EH (cell line): Measurements from ENCODE around the gene FXYD7.
A peak's percentile ranks its signal among the peaks of the same experiment; 100 is the strongest.
"Not testable (repeated sequence)": the region's sequence is repeated elsewhere in the genome, so short reads cannot be mapped to it uniquely, and the experiment has no call there.

ENCODE experiments used
- DNase-seq: peaks from one replicate; pipeline ENCODE4 v3.0.0-alpha.2; 2015; ENCODE audit warnings: low read depth

Gene FXYD7

DNA sequence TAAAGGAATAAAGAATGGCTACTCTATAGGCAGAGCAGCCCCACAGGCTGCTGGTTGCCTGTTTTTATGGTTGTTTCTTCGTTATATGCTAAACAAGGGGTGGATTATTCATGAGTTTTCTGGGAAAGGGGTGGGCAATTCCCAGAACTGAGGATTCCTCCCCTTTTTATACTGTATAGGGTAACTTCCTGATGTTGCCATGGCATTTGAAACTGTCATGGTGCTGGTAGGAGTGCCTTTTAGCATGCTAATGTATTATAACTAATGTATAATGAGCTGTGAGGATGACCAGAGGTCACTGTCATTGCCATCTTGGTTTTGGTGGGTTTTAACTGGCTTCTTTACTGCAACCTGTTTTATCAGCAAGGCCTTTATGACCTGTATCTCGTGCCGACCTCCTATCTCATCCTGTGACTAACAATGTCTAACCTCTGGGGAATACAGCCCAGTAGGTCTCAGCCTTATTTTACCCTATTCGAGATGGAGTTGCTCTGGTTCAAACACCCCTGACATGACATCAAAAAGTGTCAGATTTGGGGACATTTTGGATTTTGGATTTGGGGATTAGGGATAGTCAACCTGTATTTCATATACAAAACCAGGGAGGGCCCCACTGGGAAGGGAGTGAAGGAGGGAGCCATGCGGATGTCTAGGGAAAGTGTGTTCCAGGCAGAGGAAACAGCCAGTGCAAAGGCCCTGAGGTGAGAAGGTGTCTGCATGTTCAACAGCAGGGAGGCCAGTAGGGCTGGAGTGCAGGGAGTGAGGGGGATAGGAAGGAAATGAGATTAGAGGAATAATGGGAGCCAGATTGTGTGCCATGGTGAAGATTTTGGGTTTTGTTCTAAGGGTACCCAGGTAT lies 22.4 kb downstream of the FXYD7 start:
- no peak for DNase-seq

DNA sequence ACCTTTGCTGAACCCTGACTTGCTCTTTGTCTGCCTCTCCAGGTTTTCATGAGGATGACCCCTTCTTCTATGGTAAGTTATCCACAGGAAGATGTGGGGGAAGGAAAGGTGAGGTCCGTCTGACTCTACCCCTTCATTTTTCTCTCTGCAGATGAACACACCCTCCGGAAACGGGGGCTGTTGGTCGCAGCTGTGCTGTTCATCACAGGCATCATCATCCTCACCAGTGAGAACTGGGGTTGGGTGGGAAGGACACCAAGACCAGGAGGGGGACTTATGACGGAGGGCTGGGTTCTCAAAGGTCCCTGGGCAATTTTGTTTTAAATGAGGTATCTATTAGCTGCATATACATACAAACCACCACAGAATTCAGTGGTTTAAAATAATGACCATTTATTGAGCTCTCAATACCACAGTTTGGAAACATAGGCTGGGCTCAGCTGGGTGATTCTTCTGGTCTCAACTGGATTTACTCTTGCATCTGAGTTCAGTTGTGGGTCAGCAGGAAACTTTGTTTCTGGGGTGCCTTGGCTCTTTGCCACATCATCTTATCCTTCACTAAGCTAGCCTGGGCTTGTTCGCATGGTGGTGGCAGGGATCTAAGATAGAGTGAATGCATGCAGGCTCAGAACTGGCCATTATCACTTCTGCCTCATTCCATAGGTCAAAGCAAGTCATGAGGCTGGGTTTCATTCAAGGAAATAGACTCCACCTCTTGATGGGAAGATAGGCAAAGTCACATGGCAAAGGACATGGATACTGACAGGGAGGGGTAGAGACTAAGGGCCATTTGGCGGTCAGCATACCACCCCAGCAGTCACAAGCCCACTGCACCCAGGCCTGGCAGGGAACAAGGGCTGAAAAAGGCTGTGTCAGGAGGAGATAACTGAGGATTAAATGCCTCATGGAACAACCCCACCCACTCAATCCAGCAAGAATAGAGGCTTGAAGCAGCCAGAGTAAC lies 23.3 kb downstream of the FXYD7 start:
- DNase-seq: no peak

DNA sequence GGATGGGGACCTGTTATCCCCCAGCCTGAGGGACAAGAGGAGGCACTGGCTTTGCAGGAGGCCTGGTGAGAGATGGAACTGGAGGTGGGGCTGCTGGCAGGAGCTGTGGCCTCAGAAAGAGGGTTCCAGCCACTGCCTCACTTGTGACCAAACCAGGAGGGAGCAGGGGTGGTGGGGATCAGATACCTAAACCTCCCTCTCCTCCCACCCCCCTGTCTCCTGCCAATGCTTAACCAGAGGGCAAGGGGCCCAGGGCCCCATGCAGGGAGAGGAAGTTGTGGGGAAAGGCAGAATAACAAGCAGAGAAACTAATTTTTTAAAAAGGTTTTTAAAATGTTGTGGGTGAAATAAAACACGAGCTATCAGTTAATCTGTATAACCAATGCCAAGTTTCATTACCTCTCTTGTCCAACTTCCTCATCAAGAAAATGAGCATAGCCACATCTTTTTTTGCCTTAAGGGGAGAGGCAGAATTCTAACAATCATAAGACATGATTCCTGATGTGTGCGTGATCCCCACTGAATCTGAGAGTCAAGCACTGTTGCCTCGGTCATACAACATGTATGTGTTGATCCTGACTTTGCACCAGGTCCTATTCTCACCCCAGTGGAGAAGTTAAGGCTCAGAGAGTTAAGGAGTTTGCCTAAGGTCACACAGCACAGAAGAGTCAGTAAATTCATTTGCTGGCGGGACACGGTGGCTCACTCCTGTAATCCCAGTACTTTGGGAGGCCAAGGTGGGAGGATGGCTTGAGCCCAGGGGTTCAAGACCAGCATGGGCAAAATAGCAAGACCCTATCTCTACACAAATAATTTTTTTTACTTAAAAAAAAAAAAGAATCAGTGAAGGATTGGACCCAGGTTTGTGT lies 24.4 kb downstream of the FXYD7 start:
- DNase-seq: no peak

DNA sequence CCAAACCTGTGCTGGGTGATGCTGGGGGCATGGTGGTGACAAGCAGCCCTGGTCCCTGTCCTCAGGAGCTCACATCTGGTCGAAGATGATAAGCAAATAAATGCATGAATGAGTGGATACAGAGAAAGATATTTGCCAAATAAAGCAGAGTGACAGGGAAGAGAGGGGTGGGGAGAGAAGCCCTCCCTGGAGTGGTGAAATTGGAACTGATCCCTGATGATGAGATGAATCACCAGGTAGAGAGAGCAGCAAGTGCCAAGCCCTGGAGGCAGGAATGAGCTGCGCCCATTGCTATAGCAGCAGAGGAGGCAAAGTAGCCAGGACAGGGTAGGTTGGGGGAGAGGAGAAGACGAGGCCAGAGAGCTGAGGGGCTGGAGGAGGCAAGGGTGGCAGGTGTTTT lies 25.1 kb downstream of the FXYD7 start:
- DNase-seq: peak; percentile 59

DNA sequence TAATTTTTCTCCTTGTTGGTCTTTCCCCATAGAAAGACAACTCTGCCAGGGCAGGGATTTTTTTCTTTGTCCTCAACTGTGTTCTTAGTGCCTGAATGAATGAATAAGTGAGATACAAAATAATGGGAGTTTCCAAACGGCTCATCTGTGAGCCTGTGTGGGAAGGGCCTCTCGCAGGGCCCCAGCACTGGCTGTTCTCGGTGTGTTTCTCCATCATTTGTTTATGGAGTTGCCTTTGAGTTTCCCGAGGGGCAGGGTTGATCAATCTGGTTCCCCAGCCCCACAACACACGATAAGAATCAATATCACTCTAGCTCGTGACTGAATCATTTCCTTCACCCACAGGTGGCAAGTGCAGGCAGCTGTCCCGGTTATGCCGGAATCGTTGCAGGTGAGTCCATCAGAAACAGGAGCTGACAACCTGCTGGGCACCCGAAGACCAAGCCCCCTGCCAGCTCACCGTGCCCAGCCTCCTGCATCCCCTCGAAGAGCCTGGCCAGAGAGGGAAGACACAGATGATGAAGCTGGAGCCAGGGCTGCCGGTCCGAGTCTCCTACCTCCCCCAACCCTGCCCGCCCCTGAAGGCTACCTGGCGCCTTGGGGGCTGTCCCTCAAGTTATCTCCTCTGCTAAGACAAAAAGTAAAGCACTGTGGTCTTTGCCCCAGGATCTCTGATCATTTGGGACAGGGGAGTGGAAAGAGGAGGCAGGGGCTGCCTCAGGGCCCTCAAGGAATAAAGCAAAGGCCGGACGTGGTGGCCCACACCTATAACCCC lies 26.4 kb downstream of the FXYD7 start:
- no peak for DNase-seq

DNA sequence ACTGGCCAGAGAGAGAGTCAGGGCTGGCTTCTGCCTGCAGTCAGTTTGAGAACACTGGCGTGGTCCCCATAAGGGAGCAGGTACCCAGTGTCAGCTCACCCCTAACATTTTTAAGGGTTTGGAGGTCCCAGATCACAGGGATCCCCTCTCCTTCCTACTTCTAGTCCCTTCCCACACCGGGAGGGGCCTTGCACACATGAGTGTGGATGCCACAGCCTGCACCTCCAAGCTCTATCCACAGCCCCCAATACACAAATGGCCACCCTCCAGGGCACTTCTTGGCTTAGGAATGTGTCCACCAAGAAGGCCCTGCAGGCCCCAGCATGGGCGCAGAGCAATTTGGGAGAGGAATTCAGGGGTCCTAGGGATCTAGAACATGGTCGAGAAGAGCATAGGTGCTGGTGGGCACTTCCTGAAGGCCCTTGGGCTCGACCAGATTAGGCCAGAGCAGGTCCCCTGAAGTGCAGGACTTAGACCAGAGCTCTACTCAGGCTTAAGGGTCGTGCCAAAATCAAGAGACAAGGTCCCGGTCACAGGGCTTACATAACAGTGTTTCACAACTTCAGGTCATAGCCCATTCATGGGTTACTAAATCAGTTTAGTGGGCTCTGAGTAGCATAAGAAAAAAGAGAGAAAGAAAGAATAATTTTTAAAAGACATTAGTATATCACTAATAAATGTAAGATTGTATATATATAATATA lies 27.5 kb downstream of the FXYD7 start:
- DNase-seq: no peak

DNA sequence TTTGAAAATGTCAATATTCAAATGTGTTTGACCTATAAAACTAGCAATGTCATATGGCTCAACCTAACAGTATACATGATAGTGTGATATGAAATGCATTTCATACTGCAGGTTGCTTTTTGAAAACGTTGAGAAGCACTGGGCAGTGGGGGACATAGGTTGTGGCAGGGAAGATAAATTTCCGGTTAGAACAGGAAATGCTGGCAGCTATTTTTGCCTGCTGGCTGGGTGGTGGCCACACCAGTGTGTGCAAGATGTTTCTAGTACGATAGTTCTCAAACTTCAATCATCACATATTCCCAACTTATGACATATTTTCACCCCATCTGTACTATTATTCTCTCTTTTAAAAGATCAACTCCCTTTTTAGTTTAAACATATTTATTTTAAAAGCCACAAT lies 28.7 kb downstream of the FXYD7 start:
- no peak for DNase-seq

DNA sequence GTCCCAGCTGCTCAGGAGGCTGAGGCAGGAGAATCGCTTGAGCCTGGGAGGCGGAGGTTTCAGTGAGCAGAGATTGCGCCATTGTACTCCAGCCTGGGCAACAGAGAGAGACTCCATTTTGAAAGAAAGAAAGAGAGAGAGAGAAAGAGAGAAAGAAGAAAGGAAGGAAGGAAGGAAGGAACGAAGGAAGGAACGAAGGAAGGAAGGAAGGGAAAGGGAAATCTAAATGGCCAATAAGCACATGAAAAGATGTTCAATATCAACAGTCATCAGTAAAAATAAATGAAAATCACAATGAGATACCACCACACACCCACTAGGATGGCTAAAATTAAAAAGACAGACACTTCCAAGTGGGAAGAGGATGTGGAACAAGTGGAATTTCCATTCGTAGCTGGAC lies 31.2 kb downstream of the FXYD7 start:
- no peak for DNase-seq

DNA sequence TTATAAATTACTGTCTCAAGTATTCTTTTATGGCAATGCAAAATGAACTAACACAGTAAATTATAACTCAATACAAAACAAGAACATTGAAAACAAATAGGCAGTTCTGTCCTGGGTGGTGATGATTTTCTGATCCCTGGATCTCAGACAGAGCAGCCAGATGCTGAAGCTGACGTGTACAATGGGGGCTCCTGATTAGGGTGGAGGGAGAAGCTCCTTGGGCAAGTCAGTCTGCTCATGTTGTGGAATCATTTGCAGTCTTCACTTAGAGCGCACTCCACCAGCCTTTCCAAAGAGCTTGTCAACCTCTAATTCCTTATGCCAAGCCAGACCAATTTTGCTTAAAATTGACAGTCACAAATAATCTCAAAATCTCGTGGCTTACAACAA lies 33.1 kb downstream of the FXYD7 start:
- no peak for DNase-seq

DNA sequence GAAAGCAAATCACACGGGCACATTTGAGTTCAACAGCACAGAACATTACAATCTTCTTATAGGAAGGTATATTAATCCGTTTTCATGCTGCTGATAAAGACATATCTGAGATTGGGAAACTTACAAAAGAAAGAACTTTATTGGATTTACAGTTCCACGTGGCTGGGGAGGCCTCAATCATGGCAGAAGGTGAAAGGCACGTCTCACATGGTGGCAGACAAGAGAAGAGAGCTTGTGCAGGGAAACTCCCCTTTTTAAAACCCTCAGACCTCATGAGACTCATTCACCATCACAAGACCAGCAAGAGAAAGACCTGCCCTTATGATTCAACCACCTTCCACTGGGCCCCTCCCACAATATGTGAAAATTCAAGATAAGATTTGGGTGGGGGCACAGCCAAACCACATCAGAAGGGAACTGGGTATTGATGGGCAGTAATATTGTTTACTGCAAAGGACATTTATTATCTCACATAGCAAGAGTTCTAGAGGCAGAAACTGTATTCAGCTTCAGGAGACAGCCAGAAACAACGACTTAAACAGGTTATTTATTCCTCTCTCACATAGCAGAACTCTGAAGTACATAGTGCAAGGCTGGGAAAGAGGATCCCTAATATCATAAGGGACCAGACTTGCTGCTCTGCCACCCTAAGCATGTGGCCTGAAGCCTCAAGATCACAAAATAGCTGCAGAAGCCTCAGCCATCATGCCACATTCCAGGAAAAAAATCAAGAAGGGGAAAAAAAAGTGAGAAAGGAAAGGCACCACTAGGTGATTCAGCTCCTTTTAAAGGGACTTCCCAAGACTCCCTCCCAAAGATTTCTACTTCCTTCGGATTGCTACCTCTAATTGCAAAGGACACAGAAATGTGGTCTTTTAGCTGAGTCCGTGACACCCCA lies 34.6 kb downstream of the FXYD7 start:
- DNase-seq: no peak

DNA sequence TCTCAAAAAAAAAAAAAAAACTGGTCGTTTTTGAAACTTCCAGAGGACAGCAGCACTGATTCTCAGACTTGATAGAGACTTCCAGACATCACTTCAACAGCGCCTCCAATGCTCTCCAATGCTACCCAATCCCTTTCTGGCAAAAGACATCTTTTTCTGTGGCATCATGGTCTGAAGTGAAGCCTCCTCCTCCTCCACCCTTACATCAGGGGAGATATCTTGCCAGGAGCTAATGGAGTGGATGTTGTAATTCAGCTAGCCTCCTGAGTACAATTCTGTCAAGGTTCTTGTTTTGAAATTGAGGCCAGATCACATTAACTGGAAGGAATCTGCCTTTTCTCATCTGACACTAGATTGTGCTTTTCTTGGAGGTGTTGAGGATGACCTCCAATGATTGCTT lies 35.6 kb downstream of the FXYD7 start:
- DNase-seq: no peak

DNA sequence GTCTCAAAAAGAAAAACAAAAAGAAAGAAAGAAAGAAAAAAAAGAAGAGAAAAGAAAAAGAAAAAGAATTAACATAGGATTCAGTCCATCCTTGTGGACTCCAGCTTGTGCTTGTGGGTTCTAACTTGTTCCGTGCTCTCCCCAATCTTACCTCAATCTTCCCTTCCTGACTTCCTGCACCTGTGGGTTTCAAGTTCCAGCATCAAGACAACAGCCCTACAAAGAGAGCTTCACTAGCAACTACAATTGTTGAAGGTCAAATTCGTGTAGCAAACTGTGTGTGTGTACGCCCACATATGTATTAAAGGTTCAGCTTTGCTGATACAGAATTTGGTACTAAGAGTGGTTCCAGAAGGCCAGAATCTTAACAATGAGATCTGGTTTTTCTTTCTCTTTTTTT lies 36.8 kb downstream of the FXYD7 start:
- DNase-seq: no peak

DNA sequence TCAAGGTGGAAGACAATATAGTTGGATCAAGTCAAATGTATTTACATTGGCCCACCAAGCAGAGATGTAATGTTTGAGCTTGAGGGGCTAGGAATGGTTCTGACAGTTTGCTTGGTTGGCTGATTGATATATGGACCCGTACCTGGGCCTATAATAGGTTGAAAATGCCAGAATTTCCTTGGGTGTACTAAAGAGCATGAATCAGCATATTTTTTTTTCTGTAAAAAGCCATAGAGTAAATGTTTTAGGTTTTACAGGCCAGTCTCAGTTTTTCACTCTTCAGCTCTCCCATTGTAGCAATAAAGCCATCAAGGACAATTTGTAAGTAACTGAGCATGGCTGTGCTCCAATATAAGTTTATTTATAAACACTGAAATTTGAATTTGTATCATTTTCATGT lies 38.3 kb downstream of the FXYD7 start:
- no peak for DNase-seq

DNA sequence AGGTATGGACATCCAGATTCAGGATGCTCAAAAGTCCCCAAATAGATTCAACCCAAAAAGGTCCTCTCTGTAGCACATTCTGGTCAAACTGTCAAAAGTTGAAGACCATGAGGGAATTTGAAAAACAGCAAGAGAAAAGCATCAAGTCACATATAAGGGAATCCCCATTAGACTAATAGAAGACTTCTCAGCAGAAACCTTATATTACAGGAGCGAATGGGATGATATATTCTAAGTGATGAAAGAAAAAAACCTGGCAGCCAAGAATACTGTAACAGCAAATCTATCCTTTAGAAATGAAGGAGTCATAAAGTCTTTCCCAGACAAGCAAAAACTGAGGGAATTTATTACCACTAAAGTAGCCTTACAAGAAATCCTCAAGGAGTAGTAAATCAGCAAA lies 41.2 kb downstream of the FXYD7 start:
- DNase-seq: no peak

DNA sequence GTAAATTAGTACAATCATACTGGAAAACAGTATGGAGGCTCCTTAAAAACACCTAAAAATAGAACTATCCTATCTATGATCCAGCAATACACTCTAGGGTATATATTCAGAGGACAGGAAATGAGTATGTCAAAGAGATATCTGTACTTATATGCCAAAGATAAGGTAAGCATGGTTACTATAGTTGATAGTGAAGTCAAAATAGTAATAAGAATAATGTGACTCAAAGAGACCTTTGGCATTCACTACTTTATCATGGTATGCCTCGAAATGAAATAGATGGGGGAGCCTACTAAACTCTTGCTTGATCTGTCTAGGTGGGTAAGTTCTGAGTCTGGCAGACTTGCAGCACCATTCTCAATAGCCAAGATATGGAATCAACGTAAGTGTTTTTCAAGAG lies 41.8 kb downstream of the FXYD7 start:
- DNase-seq: no peak

DNA sequence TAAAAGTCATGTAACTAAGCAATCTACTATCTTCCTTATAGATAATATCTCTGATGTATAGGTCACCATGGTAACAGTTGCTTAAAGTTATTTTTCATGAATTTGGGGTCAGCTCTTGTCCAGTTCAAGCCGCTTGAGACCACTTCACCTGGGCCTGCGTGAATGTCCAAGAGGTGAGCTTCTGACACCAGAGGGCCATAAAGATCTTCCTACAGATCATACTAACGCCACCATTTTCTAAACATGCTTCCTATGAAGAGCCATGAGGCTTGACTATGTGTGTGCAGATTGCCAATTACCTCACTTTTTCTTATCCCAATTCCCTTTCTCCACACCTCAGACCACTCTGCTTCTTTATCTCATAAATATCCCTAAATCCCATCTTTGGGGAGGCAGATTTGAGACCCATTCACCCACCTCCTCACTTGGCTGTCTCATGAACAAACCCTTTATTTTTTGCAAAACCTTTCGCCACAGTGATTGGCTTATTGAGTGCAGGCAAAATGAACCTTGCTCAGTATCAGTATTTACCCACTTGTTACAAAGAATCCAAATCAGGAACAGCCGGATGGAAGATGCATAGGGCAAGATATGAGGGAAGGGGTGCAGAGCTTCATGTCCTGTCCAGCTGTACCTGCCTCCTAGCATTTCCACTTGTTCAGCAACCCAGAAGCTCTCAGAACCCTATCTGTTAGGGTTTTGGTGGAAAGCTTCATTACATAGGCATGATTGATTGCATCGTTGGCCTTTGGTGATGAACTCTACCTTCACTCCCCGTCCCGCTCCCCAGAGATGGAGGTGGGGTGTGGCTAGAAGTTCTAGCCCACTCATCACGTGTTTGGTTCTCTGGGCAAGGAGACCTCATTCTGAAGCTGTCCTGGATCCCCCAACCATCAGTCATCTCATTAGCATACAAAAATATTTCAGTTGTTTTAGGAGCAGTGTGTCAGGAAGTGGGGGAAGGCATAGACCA lies 51.2 kb downstream of the FXYD7 start:
- DNase-seq: no peak

DNA sequence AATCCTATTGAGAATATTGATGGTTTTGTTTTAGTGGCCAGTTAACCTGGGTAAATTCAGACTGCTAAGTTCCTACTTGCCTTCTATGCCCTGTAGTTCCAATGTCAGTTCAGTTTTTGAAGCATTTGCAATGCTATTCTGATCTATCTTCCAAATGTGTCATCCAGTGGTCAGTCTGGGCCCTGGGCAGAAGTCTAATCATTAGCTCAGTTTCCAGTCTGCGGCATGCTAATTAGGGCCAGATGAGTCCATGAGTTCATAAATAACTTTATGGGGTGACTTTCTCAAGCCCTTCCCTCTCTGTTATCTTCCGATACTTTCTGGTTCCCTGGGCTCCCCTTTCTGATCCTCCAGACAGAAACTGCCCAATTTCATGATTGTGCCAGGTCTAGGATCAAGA lies 52.8 kb downstream of the FXYD7 start:
- DNase-seq: peak; percentile 43

DNA sequence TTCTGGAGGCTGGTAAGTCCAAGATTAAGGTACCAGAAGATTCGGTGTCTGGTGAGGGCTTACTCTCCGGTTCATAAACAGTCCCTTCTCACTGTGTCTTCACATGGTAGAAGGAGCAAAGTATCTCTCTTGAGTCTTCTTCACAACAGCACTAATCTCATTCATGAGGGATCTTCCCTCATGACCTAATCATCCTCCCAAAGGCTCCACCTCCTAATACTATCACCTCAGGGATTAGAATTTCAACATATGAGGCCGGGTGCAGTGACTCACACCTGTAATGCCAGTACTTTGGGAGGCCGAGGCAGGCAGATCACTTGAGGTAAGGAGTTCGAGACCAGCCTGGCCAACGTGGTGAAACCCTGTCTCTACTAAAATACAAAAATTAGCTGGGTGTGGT lies 53.8 kb downstream of the FXYD7 start:
- DNase-seq: not testable (repeated sequence)
